ENCODE results near the gene DLK2. TPM values are rescaled to one million over a fixed set of nuclear protein-coding genes. Genes with fewer than 3 reads are reported as not detected.
A peak's percentile ranks its signal among the peaks of the same experiment; 100 is the strongest.
"Not testable (repeated sequence)": the region's sequence is repeated elsewhere in the genome, so short reads cannot be mapped to it uniquely, and the experiment has no call there.

DLK2 gene
- total RNA-seq, 1 donor from 2014 or later = 0.45 TPM

DNA sequence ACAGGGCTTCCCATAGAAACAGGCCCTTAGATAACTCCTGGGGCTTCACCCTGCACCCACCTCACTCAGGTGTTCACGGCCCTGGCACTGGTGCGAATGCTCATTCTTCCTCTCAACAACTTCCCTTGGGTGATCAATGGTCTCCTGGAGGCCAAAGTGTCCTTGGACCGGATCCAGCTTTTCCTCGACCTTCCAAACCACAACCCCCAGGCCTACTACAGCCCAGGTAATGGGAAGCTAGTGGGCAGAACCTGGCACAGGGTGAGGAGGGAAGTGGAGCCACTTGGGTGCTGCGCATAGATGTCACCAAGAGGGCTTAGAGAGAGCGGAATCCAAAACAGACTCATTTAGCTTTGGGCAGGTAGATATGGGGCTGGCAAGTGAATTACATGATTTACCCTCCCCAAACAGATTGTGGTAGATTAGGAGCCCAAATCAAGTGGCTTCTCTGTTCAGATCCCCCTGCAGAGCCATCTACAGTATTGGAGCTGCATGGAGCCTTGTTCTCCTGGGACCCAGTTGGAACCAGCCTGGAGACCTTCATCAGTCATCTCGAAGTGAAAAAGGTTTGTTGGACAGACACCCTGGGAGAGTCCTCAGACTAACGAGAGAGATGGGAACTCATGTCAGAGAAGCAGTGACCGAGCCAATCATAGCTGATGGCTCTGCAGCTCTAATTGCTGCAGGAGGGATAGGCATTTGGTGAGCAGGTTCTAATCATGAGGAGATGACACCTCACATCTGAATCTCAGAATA is 19.5 kb downstream of the DLK2 start:
- intact Hi-C loops (cut with DNase I) = no loop called here
- ATAC-seq = no peak
- DNase-seq (ENCODE audit: low spot score) = no peak

DNA sequence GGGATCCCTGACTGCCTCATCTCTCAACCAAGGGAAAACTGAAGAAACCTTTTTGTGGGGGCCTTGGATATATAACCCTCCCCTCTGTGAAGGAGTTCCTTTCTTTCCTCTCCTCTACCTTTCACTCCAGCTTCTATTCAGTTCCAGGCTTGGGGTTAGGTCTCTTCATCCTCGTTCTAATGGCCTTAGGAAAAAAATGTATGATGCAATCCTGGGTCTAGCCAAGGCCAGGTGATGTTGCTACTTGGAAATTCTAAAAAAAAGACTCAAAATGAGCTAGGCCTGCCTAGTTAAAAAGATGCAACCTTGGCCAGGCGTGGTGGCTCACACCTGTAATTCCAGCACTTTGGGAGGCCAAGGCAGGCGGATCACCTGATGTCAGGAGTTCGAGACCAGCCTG is 20.4 kb downstream of the DLK2 start:
- ATAC-seq (no peak), DNase-seq (ENCODE audit: low spot score) (no peak)
- intact Hi-C loops (cut with DNase I) = no loop called here

DNA sequence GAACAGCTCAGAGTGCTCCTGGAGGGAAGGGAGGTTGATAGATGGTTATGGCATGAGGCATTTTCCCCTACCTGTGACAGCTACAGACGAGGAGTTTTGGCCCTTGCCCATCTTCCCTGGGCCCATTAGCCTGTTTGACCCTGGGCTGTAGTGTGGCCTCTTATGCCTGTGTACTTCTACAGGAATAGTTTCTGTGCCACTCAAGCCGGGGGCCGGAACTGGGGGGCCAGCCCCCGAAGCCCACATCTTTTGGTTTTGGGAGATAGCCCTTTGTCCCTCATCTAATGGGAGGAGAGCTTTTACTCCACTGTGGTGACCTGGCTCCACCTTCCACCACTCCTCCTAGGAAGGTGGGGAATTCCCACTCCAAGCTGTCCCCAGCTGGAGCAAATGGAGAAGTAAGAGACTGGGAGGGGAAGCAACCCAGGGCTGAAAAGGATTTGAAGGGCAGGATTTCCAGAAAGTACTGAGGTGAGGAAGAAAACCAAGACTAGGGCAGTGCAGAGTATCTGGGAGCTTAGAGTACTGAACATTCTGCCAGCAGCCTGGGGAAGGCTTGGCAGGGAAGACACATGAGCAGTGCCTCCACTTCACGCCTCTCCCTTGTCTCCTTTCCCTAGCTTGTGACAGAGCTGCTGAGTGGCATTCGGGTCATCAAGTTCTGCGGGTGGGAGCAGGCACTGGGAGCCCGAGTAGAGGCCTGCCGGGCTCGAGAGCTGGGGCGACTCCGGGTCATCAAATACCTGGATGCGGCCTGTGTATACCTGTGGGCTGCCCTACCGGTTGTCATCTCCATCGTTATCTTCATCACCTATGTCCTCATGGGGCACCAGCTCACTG is 21.1 kb downstream of the DLK2 start:
- DNase-seq (ENCODE audit: low spot score) = no peak
- intact Hi-C loops (cut with DNase I) = no loop called here
- ATAC-seq = no peak

DNA sequence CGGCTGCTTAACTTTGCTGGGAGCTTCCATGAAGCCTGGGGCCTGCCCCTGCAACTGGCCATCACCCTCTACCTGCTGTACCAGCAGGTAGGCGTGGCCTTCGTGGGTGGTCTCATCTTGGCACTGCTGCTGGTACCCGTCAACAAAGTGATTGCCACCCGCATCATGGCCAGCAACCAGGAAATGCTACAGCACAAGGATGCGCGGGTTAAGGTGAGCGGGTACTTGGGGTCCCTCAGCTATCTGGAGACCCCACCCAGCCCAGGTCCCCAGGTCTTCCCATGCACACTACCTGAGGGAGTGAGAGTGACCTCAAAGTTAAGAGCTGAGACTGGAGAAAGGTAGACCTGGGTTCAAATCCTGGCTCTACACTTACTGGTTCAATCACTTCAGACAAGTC is 22.2 kb downstream of the DLK2 start:
- DNase-seq (ENCODE audit: low spot score) (no peak), ATAC-seq (no peak)
- intact Hi-C loops (cut with DNase I) = no loop called here

DNA sequence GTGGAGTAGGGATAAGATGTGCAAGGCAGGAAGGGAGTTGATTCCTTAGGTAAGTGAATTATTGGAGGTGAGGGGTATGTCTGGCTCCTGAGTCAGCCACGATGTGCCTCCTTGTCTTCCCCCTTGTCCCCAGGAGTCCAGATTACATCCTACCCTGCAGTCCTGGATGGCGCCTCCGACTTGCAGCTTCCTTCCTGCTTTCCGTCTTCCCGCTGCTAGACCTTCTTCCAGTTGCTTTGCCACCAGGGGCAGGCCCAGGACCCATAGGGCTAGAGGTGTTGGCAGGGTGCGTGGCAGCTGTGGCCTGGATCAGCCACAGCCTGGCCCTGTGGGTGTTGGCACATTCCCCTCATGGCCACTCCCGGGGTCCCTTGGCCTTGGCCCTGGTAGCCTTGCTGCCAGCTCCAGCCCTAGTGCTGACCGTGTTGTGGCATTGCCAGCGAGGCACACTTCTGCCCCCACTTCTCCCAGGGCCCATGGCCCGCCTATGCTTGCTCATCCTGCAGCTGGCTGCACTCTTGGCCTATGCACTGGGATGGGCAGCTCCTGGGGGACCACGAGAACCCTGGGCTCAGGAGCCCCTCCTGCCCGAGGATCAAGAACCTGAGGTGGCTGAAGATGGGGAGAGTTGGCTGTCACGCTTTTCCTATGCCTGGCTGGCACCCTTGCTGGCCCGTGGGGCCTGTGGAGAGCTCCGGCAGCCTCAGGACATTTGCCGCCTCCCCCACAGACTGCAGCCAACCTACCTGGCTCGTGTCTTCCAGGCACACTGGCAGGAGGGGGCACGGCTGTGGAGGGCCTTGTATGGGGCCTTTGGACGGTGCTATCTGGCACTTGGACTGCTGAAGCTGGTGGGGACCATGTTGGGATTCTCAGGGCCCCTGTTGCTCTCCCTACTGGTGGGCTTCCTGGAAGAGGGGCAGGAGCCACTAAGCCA is 23.1 kb downstream of the DLK2 start:
- no peak for ATAC-seq
- DNase-seq (ENCODE audit: low spot score) = no peak
- intact Hi-C loops (cut with DNase I) = no loop called here

DNA sequence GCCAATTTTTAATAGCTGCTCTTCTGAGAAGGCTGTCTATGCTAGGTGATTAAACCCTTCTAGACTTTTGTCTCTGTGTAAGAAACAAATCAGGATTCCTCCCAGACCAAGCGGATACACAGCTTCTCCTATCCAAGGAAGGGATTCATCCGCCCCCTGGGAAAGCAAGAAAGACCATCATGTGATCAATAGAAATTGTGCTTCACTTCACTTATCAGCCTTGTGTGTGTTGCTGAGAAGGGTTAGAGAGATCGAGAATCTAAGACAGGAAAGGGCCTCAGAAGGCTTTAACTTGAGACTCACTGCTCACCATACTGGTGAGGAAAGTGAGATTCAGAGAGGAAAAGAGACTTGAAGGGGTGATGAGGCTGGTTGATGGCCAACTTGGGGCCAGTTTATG is 26.5 kb downstream of the DLK2 start:
- intact Hi-C loops (cut with DNase I) = no loop called here

DNA sequence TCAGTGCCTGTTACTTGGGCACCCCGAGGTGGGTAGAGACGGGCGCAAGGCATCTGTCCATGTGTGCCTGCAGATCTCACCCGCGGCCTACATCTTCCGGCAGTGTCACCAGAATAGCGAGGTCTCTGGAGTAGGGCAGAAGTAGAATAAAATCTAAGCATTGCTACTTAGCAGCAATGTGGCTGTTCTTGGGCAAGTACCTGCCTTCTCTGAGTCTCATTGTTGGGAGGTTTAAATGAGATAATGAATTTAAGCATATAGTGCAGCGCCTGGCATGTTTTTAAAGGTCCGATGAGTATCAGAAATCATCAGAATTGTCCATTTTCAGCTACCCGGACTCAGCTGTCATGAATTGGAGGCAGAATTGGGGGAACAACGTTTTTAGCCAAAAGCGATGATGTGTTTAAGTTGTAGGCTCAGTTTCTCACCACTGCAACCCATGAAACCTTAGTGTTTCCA is 27.2 kb downstream of the DLK2 start:
- intact Hi-C loops (cut with DNase I) = no loop called here
- no peak for ATAC-seq
- no peak for DNase-seq (ENCODE audit: low spot score)

More for the DNA sequence above, 26.5 kb downstream of the DLK2 start:
- no peak for DNase-seq (ENCODE audit: low spot score)
- no peak for ATAC-seq

DNA sequence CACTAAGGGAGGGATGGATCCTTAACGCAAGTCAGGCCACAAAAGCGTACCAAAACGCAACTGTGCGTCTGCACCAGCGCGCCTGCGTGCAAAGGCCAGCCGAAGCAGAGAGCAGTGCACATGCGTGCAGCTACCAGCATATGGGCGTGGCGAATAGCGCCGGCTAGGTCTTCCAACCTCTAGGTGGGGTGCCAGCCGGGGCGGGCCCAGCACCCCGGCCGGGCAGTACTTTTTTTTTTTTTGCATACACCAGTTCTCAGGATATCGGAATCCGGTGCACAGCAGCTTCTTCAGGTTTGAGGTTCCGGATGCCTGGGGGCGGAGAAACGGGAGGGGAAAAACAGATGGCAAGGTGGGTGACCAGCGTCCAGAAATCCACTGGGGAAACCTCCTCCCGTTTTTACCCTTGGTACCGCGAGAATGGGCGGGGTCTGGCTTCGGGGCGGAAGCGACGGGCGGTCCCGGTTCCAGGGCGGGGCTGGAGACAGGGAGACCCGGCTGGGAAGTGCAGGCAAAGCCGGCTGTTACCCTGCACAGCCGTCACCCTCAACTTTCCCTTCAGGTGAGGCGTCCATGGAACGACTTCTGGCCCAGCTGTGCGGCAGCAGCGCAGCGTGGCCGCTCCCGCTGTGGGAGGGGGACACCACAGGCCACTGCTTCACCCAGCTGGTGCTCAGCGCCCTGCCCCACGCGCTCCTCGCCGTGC is 27.8 kb downstream of the DLK2 start, which contains the start of gene ABCC10:
Gene ABCC10 (plus strand): TSS at position 136 of the 706 bp plus-strand sequence. CDS start 438 bp downstream, at position 574.
- ATAC-seq = peak; percentile 99
- DNase-seq (ENCODE audit: low spot score) = peak; percentile 95
- intact Hi-C loops (cut with DNase I) = no loop called here

DNA sequence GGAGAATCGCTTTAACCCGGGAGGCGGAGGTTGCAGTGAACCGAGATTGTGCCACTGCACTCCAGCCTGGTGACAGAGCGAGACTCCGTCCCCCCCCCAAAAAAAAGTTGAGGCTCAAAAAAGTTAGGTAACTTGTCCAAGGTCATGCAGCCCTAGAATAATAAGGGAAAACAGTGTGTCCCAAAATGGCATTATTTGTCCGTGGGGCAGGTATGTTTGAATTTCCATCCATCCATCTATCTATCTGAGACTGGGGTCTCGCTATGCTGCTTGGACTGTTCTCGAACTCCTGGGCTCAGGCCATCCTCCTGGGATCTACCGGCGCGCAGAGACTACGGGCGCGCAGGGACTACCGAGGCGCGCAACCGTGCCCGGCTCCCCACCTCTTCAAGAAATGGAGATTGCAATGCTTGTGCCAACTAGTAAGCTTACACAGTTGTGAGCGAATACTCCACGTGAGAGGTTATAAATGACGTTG is 28.4 kb downstream of the DLK2 start:
- ATAC-seq (no peak), DNase-seq (ENCODE audit: low spot score) (no peak)

DNA sequence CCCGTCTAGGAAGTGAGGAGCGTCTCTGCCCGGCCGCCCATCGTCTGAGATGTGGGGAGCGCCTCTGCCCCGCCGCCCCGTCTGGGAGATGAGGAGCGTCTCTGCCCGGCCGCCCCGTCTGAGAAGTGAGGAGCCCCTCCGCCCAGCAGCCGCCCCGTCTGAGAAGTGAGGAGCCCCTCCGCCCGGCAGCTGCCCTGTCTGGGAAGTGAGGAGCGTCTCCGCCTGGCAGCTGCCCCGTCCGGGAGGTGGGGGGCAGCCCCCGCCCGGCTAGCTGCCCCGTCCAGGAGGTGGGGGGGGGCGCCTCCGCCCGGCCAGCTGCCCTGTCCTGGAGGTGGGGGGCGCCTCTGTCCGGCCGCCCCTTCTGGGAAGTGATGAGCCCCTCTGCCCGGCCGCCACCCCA is 30.3 kb downstream of the DLK2 start:
- ATAC-seq; intact Hi-C loops (cut with DNase I); DNase-seq (ENCODE audit: low spot score): not testable (repeated sequence)

More for the DNA sequence above, 28.4 kb downstream of the DLK2 start:
- intact Hi-C loops (cut with DNase I) = no loop called here

DNA sequence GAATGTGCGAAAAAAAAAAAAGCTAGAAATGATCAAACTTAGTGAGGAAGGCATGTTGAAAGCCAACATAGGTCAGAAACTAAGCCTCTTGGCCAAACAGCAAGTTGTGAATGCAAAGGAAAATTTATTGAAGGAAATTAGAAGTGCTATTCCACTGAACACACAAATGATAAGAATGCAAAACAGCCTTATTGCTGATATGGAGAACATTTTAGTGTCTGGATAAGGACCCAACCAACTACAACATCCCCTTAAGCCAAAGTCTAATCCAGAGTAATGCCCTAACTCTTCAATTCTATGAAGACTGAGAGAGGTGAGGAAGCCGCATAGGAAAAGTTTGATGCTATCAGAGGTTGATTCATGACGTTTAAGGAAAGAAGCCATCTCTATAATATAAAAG is 33.5 kb downstream of the DLK2 start:
- intact Hi-C loops (cut with DNase I) = no loop called here
- ATAC-seq (no peak), DNase-seq (ENCODE audit: low spot score) (no peak)

DNA sequence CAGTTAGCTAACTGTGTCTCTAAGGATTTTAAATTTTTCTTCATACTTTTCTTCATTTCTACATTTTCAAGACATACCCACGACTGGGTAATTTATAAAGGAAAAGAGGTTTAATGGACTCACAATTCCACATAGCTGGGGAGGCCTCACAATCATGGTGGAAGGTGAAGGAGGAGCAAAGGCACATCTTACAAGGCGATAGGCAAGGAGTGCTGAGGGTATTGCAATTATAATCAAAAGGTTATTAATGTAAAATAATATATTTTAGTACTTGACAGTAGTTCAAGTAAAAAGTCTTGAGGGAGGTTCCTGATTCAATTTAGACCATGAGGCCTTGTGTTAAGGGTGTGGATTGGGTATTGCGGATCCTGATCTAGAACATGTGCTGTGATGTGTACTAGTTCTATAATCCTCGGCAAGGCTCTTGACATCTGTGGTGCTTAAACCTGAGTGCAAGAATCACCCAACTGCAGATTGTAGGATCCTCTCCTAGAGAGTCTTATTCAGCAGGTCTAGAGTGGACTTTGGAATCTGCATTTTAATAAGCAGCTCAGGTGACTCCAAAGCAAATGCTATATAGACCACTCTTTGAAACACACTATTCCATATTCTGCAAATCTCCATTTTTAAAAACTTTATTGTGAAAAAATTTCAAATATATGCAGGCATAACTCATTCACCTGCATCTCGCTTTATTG is 35.2 kb downstream of the DLK2 start:
- DNase-seq (ENCODE audit: low spot score) (no peak), ATAC-seq (no peak)
- intact Hi-C loops (cut with DNase I) = no loop called here

DNA sequence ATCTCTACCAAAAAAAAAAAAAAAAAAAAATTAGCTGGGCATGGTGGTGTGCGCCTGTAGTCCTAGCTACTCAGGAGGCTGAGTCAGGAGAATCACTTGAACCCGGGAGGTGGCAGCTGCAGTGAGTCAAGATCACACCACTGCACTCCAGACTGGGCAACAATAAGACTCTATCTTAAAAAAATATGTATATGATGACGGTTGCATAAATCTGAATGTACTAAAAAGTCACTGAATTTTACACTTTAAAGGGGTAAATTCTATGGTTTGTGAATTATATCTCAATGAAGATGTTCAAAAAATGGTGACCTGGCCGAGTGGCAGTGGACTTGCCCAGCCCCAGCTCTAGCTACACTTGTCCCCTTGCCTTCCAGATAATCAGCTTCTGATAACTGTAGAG is 38.4 kb downstream of the DLK2 start:
- DNase-seq (ENCODE audit: low spot score) = no peak
- intact Hi-C loops (cut with DNase I) = no loop called here
- ATAC-seq = no peak

DNA sequence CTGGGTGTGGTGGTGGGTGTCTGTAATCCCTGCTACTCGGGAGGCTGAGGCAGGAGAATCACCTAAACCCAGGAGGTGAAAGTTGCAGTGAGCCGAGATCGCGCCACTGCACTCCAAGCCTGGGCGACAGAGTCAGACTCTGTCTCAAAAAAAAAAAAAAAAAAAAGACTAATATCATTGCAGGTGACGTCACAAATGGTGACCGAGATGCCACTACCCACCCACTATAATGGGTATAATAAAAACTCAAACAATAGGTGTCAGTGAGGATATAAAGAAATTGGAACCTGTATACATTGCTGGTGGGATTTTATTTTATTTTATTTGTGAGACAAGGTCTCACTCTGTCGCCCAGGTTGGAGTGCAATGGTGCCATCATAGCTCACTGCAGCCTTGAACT is 40.1 kb downstream of the DLK2 start:
- DNase-seq (ENCODE audit: low spot score); intact Hi-C loops (cut with DNase I); ATAC-seq: not testable (repeated sequence)

DNA sequence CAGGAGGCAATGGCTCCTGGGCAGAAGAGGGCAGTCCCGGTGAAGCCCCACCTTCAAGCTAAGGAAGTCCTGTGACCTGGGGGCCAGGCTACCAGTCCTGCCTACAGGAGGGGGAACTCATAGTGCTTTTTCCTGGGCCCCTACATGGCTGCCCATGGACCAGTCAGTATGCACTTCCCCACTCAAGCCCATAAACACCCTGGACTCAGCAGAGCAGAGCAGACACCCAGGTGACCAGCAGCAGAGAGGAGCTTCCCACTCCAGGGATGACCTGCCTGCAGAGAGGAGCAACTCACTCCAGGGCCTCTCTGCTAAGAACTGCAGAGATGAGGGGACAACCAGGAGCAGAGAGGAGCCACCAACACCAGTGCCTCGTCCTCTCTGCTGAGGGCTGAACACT is 42.3 kb downstream of the DLK2 start:
- intact Hi-C loops (cut with DNase I) = no loop called here
- ATAC-seq (no peak), DNase-seq (ENCODE audit: low spot score) (no peak)

DNA sequence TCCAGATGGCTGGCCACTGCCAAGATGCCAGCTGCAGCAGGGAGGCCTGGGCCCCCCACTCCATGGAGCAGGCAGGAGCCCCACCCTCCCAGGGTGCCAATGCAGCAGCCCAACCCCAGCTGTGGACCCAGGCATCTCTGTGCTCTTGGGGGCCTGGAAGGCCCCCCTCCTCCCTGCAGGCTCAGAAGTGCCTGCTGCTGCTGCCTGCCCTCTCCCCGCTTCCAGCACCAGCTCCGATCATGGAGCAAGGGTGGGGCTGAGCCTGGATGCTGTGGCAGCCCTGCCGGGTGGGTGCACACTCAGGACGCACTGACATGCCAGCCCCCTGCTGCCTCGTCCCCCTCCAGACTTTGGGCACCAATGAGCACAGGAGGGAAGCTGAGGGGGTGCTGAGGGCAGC is 42.8 kb downstream of the DLK2 start:
- ATAC-seq (no peak), DNase-seq (ENCODE audit: low spot score) (no peak)
- intact Hi-C loops (cut with DNase I) = no loop called here

DNA sequence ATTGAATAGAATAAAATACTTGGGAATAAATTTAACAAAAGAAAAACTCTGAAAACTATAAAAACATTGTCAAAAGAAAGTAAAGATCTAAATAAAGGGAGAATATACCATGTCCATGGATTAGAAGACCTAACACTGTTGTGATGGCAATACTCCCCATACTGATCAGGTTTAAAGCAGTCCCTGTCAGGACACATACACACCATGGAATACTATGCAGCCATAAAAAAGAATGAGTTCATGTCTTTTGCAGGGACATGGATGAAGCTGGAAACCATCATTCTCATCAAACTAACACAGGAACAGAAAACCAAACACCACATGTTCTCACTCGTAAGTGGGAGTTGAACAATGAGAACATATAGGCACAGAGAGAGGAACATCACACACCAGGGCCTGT is 44.6 kb downstream of the DLK2 start:
- intact Hi-C loops (cut with DNase I); DNase-seq (ENCODE audit: low spot score); ATAC-seq: not testable (repeated sequence)

DNA sequence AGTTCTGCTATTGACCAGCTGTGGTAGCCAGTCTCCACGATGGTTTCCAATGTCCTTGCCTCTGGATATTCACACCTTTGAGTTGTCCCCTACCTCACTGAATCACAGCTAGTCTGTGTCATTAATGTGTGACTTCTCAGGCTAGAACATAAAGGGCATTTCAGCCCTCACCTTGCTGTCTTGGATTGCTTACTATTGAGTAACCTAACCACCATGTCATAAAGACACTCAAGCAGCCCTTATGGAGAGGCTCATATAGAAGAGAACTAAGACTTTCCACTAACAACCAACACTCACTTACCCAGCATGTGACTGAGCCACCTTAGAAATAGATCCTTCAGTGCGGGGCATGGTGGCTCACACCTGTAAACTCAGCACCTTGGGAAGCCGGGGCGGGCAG is 47.1 kb downstream of the DLK2 start:
- intact Hi-C loops (cut with DNase I) = no loop called here
- ATAC-seq (no peak), DNase-seq (ENCODE audit: low spot score) (no peak)
